Inflammatory macrophage treated with lipopolysaccharide for 1 hour (primary cell): ENCODE data around the gene STXBP5L.
"Not testable (repeated sequence)": the region's sequence is repeated elsewhere in the genome, so short reads cannot be mapped to it uniquely, and the experiment has no call there.

Experiments
- DNase-seq, 2 donors: peaks; one replicate each; pipeline ENCODE4 v3.0.0-alpha.2; 2020 to 2022

Gene STXBP5L

GRCh38 chr3:121232309-121233225 lies 324.6 kb downstream of the STXBP5L start:
- DNase-seq = no peak

- DNase-seq = no peak
Measured at GRCh38 chr3:121243208-121243607, 335.2 kb downstream of the STXBP5L start.

- no peak for DNase-seq
Measured at GRCh38 chr3:121252676-121253075, 344.7 kb downstream of the STXBP5L start.

GRCh38 chr3:121269389-121269788 lies 361.4 kb downstream of the STXBP5L start:
- no peak for DNase-seq

- no peak for DNase-seq
Measured at GRCh38 chr3:121274411-121274810, 366.4 kb downstream of the STXBP5L start.

GRCh38 chr3:121295452-121295851 lies 387.4 kb downstream of the STXBP5L start:
- DNase-seq = no peak

GRCh38 chr3:121295979-121296378 lies 388.0 kb downstream of the STXBP5L start:
- no peak for DNase-seq

- no peak for DNase-seq
Measured at GRCh38 chr3:121324320-121324719, 416.3 kb downstream of the STXBP5L start.

- DNase-seq = no peak
Measured at GRCh38 chr3:121330118-121330517, 422.1 kb downstream of the STXBP5L start.

GRCh38 chr3:121330634-121331033 lies 422.6 kb downstream of the STXBP5L start:
- no peak for DNase-seq

GRCh38 chr3:121355960-121356359 lies 448.0 kb downstream of the STXBP5L start:
- not testable (repeated sequence) for DNase-seq

GRCh38 chr3:121362035-121362734 lies 454.2 kb downstream of the STXBP5L start:
- no peak for DNase-seq

GRCh38 chr3:121388308-121388707 lies 480.3 kb downstream of the STXBP5L start:
- DNase-seq = not testable (repeated sequence)

GRCh38 chr3:121395967-121396366 lies 488.0 kb downstream of the STXBP5L start:
- DNase-seq = not testable (repeated sequence)

- not testable (repeated sequence) for DNase-seq
Measured at GRCh38 chr3:121398051-121398450, 490.0 kb downstream of the STXBP5L start.

- DNase-seq = no peak
Measured at GRCh38 chr3:121399820-121400219, 491.8 kb downstream of the STXBP5L start.

GRCh38 chr3:121405631-121406030 lies 497.6 kb downstream of the STXBP5L start:
- DNase-seq = no peak

- DNase-seq = no peak
Measured at GRCh38 chr3:121411523-121411922, 503.5 kb downstream of the STXBP5L start.

GRCh38 chr3:121414924-121415323 lies 506.9 kb downstream of the STXBP5L start:
- no peak for DNase-seq

- no peak for DNase-seq
Measured at GRCh38 chr3:121418182-121418581, 510.2 kb downstream of the STXBP5L start.

- no peak for DNase-seq
Measured at GRCh38 chr3:121424549-121424948, 516.5 kb downstream of the STXBP5L start.

- DNase-seq = no peak
Measured at GRCh38 chr3:121430664-121431215, 522.7 kb downstream of the STXBP5L start.

GRCh38 chr3:121431726-121432517 lies 523.9 kb downstream of the STXBP5L start:
- DNase-seq = peak; percentile 49 to 67
